ENCODE measurements around the gene KIAA0319L. TPM values are rescaled to one million over a fixed set of nuclear protein-coding genes. Genes with fewer than 3 reads are reported as not detected.

KIAA0319L gene
- polyA plus RNA-seq, 1 donor (not counting 4 experiments of a cell fraction or from before 2014, with no cell fraction given) = 23.8 TPM

DNA sequence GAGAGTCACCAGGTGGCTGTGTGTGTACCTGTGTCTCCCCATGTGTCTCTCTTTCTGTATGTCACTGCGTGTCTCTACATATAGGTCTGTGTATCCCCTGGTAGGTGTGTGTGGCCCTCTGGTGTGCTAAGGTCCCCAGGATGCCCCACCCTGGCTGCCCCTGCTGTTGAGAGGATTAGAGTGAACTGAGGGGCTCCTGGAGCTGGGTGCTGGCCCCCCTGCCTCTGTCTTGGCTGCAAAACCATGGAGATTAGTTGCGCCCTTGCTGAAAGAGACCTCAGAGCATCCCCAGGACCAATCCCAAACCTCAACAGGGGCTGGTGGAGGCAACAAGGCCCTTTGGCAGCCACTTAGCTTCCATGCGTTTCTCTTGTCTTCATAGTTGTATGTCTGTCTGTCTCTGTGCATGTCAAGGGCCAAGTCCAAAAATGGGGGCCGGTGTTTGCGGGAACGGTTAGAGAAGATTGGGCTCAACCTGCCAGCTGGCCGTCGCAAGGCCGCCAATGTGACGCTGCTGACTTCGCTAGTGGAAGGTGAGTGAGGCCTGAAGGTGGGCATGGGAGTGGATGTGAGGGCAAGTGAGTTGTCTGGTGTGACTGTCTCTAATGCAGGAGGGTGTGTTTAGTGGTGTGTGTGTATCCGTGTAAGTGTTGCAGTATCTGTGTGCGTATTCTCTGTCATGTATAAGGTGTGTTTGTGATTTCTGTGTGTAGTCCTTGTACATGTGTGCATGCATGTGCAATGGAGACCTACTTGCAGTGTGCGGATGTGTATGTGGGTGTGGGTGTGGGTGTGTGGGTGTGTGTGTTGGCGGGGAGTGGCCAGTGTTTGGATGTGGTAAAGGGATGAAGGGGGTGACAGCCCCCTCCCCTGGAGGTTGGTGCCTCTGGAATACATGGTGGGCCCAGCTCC, 32.6 kb upstream of the KIAA0319L start:
- no peaks in the 10 kb centered on the region for H3K9me1 ChIP-seq (ENCODE audit: control insufficient read depth, extremely low read depth, insufficient read depth, low read length)
- FAIRE-seq (no peak), DNase-seq (ENCODE audit: low read depth, low spot score) (no peak)
- no peak overlapping the region for H2AFZ ChIP-seq (ENCODE audit: control insufficient read depth, low read length)
- H3K9me3 ChIP-seq (ENCODE audit: control insufficient read depth, low read depth, low read length) = no peaks in the 10 kb centered on the region
- no peaks in the 10 kb centered on the region for H3K27me3 ChIP-seq (ENCODE audit: control insufficient read depth, extremely low read depth, insufficient read depth, low read length)
- no peaks in the 10 kb centered on the region for H4K20me1 ChIP-seq (ENCODE audit: control insufficient read depth, extremely low read depth, insufficient read depth, low read length)
- H3K27ac ChIP-seq (ENCODE audit: control insufficient read depth, insufficient read depth, low read length) = no peak overlapping the region
- H3K4me3 ChIP-seq (ENCODE audit: control insufficient read depth in 2 of 3, extremely low read depth in 1 of 3, insufficient read depth in 2 of 3, low read depth in 1 of 3, low read length in 3 of 3) = no peak overlapping the region
- no peak overlapping the region for H3K9ac ChIP-seq (ENCODE audit: control insufficient read depth, extremely low read depth, insufficient read depth, low read length)
- H3K79me2 ChIP-seq (ENCODE audit: control insufficient read depth, insufficient read depth, low read length) = no peaks in the 10 kb centered on the region
- dilution Hi-C loops (cut with MboI; ENCODE audit: extremely low pct_ligation_motif_present, low sequenced_read_pairs) = no loop called here
- peaks cover 0 to 1% of the 10 kb centered on the region in 2 experiments for H3K36me3 ChIP-seq (ENCODE audit: control insufficient read depth in 2 of 2, extremely low read depth in 1 of 2, insufficient read depth in 2 of 2, low read length in 2 of 2)
- TF ChIP-seq EZH2 (IDR thresholded peaks at IDR 0.05; ENCODE audit: low read length) = no peak
- H3K4me1 ChIP-seq (ENCODE audit: control insufficient read depth, extremely low read depth, insufficient read depth, low read length) = no peaks in the 10 kb centered on the region
- H3K4me2 ChIP-seq (ENCODE audit: control insufficient read depth, extremely low read depth, insufficient read depth, low read depth, low read length) = no peak overlapping the region

DNA sequence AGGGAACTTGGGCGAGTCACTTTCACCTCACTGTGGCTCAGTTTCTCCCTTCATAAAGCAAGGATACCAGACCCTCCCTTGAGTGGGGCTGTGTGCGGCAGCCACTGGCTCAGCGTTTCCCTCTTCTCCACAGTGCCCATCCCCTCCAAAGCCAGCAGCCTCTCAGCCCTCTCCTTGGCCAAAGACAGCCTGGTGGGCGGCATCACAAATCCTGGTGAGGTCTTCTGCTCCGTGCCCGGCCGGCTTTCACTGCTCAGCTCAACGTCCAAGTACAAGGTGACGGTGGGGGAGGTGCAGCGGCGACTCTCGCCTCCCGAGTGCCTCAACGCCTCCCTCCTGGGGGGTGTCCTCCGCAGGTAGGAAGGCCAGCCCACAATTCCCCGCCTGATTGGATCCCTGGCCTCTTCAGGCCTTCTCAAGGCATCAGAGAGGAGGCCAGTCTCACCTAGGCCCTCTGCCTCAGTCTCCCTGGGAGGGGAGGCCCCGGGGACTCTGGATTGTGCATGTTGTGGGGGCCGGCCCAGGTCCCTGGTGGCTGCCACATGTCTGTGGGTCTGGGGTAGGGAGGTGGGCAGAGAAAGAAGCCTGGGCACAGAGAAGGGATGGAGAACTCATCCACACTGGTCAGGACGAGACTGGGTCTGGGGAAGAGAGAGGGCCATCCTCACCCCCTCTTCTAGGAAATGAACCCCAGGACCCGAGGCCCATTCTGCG, 31.2 kb upstream of the KIAA0319L start:
- FAIRE-seq (no peak), DNase-seq (ENCODE audit: low read depth, low spot score) (no peak)
- H3K27ac ChIP-seq (ENCODE audit: control insufficient read depth, insufficient read depth, low read length) = no peak overlapping the region
- H3K4me1 ChIP-seq (ENCODE audit: control insufficient read depth, extremely low read depth, insufficient read depth, low read length) = no peaks in the 10 kb centered on the region
- no peaks in the 10 kb centered on the region for H3K9me1 ChIP-seq (ENCODE audit: control insufficient read depth, extremely low read depth, insufficient read depth, low read length)
- no peak overlapping the region for H3K4me3 ChIP-seq (ENCODE audit: control insufficient read depth in 2 of 3, extremely low read depth in 1 of 3, insufficient read depth in 2 of 3, low read depth in 1 of 3, low read length in 3 of 3)
- no peak overlapping the region for H2AFZ ChIP-seq (ENCODE audit: control insufficient read depth, low read length)
- H3K27me3 ChIP-seq (ENCODE audit: control insufficient read depth, extremely low read depth, insufficient read depth, low read length) = no peaks in the 10 kb centered on the region
- H3K9ac ChIP-seq (ENCODE audit: control insufficient read depth, extremely low read depth, insufficient read depth, low read length) = no peak overlapping the region
- H3K4me2 ChIP-seq (ENCODE audit: control insufficient read depth, extremely low read depth, insufficient read depth, low read depth, low read length) = no peak overlapping the region
- no peaks in the 10 kb centered on the region for H3K79me2 ChIP-seq (ENCODE audit: control insufficient read depth, insufficient read depth, low read length)
- H4K20me1 ChIP-seq (ENCODE audit: control insufficient read depth, extremely low read depth, insufficient read depth, low read length) = no peaks in the 10 kb centered on the region
- H3K36me3 ChIP-seq (ENCODE audit: control insufficient read depth in 2 of 2, extremely low read depth in 1 of 2, insufficient read depth in 2 of 2, low read length in 2 of 2) = peaks cover 0 to 1% of the 10 kb centered on the region in 2 experiments
- TF ChIP-seq, protein P1, sequence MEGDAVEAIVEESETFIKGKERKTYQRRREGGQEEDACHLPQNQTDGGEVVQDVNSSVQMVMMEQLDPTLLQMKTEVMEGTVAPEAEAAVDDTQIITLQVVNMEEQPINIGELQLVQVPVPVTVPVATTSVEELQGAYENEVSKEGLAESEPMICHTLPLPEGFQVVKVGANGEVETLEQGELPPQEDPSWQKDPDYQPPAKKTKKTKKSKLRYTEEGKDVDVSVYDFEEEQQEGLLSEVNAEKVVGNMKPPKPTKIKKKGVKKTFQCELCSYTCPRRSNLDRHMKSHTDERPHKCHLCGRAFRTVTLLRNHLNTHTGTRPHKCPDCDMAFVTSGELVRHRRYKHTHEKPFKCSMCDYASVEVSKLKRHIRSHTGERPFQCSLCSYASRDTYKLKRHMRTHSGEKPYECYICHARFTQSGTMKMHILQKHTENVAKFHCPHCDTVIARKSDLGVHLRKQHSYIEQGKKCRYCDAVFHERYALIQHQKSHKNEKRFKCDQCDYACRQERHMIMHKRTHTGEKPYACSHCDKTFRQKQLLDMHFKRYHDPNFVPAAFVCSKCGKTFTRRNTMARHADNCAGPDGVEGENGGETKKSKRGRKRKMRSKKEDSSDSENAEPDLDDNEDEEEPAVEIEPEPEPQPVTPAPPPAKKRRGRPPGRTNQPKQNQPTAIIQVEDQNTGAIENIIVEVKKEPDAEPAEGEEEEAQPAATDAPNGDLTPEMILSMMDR (optimal IDR thresholded peaks at IDR 0.05 in 1 of 3, IDR thresholded peaks at IDR 0.05 in 1 of 3, conservative IDR thresholded peaks at IDR 0.05 in 1 of 3; ENCODE audit: extremely low read depth in 1 of 3, insufficient read depth in 2 of 3, low read length in 3 of 3) = no peak
- TF ChIP-seq EZH2 (IDR thresholded peaks at IDR 0.05; ENCODE audit: low read length) = no peak
- no peaks in the 10 kb centered on the region for H3K9me3 ChIP-seq (ENCODE audit: control insufficient read depth, low read depth, low read length)
- dilution Hi-C loops (cut with MboI; ENCODE audit: extremely low pct_ligation_motif_present, low sequenced_read_pairs) = no loop called here

Data from keratinocyte (primary cell).